HepG2 (cell line): Measurements from ENCODE around the gene LIMS2. TPM values are rescaled to one million over a fixed set of nuclear protein-coding genes. Genes with fewer than 3 reads are reported as not detected.

ENCODE experiments used
- BORCS8-MEF2B ChIP-seq: sonication (generic); formaldehyde crosslinking; IDR thresholded peaks from 2 replicates; pipeline ENCODE4 v1.8.0; 2022; ENCODE audit warnings: mild to moderate bottlenecking, missing genetic modification reagents
- KDM6A ChIP-seq: IDR thresholded peaks from 2 replicates; pipeline ENCODE4 v1.6.1; 2016; ENCODE audit warnings: low read depth
- NRL ChIP-seq: sonication (generic); formaldehyde crosslinking; IDR thresholded peaks from 2 replicates; pipeline ENCODE4 v1.5.0; 2020; ENCODE audit warnings: missing genetic modification reagents, mild to moderate bottlenecking, moderate library complexity, borderline replicate concordance
- TARDBP ChIP-seq: sonication (generic); formaldehyde crosslinking; IDR thresholded peaks from 2 replicates; pipeline ENCODE4 v1.8.0; 2022; ENCODE audit warnings: mild to moderate bottlenecking, missing genetic modification reagents
- TCF7 ChIP-seq: sonication (generic); IDR thresholded peaks from 2 replicates; pipeline ENCODE4 v1.6.1; 2016; ENCODE audit warnings: antibody characterized with exemption, low read depth
- ZBTB7B ChIP-seq: sonication (generic); formaldehyde crosslinking; IDR thresholded peaks from 2 replicates; pipeline ENCODE4 v1.4.0; 2020; ENCODE audit warnings: missing genetic modification reagents
- polyA plus RNA-seq, 8 experiments: library from polyadenylated mRNA; depleted of rRNA in 3 of 8; stranded (reverse) in 7 of 8; unstranded in 1 of 8; fragments of >200 nt; fragmentation: Illumina TruSeq in 4 of 8; extraction: Trizol in 4 of 8; gene quantifications; 2 replicates each; pipeline versions ENCODE4 v1.2.1 to v1.2.3, GENCODE V29; 2011 to 2016; ENCODE audit warnings: low read depth in 4 of 8, missing spikeins in 1 of 8, mixed read lengths in 1 of 8; ENCODE audit not compliant: insufficient read depth in 1 of 8
- total RNA-seq, 5 experiments: library from RNA; depleted of rRNA; stranded (reverse); fragments of >200 nt; fragmentation: Illumina TruSeq; extraction: Trizol; gene quantifications; 2 replicates each; pipeline ENCODE4 v1.2.3, GENCODE V29; 2016; ENCODE audit warnings: low read depth in 1 of 5
- TF ChIP-seq, protein P1 (sequence below), 2 experiments: sonication (generic) in 1 of 2; formaldehyde crosslinking in 1 of 2; IDR thresholded peaks; 2 replicates each; pipeline versions ENCODE4 v1.5.1 to v1.6.1; 2011 to 2020; ENCODE audit warnings: borderline replicate concordance in 1 of 2, low read depth in 1 of 2, low read length in 1 of 2, mild to moderate bottlenecking in 1 of 2, missing genetic modification reagents in 1 of 2, moderate library complexity in 1 of 2
- TF ChIP-seq, protein P2 (sequence below): sonication (generic); formaldehyde crosslinking; IDR thresholded peaks from 2 replicates; pipeline ENCODE4 v1.4.0; 2020; ENCODE audit warnings: missing genetic modification reagents

Gene LIMS2
- total and polyA plus RNA-seq, 2 of the 13 experiments (the other 11 are each of a cell fraction or from before 2014, with no cell fraction given): 1.0 to 1.9 TPM

DNA sequence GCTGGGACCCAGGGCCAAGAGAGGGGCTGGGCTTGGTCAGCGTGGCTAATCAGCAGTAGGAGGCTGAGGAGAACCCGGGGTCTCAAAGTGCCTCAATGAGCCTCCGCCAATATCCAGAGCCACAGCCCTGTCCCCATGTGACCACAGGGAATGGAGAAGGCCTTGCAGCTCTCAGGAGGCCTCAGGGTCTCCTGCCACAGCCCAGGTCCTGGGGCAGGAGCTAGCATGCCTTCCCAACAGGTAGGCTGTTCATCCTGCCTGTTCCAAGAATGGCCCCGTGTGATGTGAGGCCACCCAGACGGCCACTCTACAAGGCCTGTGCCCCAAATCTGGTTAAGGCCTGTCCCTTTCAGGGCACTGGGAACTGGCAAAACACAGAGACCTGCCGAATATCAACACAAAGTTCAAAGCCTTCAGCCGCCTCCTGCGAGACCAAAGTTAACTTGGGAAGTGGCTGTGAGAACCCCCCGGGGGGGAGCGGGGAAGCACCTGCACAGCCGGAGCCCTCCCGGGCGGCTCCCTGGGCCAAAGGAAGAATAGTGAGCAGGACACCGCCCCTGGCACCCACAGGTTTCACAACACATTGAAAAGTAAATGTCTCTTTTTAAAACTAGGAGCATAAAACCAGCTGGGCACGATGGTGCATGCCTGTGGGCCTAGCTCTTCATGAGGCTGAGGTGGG lies 4.5 kb upstream of the LIMS2 start (continued):
- TF ChIP-seq, protein P1, sequence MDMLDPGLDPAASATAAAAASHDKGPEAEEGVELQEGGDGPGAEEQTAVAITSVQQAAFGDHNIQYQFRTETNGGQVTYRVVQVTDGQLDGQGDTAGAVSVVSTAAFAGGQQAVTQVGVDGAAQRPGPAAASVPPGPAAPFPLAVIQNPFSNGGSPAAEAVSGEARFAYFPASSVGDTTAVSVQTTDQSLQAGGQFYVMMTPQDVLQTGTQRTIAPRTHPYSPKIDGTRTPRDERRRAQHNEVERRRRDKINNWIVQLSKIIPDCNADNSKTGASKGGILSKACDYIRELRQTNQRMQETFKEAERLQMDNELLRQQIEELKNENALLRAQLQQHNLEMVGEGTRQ (IDR thresholded peaks at IDR 0.05; ENCODE audit: low read depth, low read length): no peak
- TF ChIP-seq, protein P1 (CRISPR knock-in tag; IDR thresholded peaks at IDR 0.05; ENCODE audit: borderline replicate concordance): 0 out of 2 replicates have a peak, but pooled peaks have one; percentile 20
- TF ChIP-seq, protein P2, sequence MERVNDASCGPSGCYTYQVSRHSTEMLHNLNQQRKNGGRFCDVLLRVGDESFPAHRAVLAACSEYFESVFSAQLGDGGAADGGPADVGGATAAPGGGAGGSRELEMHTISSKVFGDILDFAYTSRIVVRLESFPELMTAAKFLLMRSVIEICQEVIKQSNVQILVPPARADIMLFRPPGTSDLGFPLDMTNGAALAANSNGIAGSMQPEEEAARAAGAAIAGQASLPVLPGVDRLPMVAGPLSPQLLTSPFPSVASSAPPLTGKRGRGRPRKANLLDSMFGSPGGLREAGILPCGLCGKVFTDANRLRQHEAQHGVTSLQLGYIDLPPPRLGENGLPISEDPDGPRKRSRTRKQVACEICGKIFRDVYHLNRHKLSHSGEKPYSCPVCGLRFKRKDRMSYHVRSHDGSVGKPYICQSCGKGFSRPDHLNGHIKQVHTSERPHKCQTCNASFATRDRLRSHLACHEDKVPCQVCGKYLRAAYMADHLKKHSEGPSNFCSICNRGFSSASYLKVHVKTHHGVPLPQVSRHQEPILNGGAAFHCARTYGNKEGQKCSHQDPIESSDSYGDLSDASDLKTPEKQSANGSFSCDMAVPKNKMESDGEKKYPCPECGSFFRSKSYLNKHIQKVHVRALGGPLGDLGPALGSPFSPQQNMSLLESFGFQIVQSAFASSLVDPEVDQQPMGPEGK (CRISPR knock-in tag): 0 out of 2 replicates have a peak, but pooled peaks have one; percentile 46
- TF ChIP-seq ZBTB7B (CRISPR knock-in tag): no peak
- peak; percentile 61; the same call in 1 of the 2 replicates for TF ChIP-seq NRL (CRISPR knock-in tag)
- peak; percentile 36; the same call in 1 of the 2 replicates for TF ChIP-seq TCF7
- TF ChIP-seq TARDBP (CRISPR knock-in tag): no peak
- 0 out of 2 replicates have a peak, but pooled peaks have one; percentile 25 for TF ChIP-seq BORCS8-MEF2B
- no peak for TF ChIP-seq KDM6A (CRISPR knock-in tag)
